ENCODE results near the gene CAMKK1.

Gene CAMKK1

DNA sequence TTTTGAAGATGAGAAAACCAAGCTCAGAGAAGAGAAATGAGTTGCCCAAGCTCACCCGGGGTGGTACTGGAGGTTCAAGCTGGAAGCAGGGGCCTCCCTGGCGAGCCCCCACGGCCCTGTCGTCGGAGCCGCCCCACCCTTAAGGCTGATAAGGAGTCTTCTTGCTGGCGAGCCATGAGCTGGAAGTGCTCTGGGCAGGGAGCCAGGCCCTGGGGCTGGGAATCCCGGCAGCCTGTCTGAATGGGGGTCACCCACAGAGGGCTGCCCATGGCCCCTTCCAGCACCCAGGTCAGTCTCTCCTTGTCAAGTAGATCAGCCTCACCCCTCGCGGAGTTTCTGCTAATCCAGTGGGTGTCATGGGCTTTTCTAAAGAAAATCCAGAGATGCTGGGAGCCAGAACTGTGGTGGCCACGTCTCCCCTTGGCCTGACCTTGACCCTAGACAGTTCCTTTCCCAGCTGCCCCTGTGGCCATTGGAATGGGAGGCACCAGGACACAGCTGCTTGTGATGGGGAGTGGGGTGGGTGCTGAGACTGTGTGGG, 24.6 kb upstream of the CAMKK1 start:
- no peak for DNase-seq

DNA sequence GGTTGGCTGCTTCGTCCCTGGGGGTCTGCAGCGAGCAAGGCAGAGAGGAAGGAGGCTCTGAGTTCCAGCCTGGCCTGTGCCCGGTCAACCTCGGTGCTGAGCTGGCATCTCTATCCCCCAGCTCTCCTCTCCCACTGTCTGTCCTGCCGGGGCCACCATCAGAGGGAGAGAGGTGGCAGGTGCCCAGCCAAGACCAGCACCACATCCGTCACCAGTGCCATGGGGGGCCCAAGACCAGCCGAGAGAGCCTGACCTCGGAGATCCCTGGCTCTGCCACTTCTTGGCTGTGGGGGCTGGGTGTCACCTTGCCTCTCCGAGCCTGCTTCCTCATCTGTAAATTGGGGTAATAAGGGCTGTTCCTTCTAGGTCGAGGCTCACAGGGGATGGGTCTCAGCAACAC, 24.0 kb upstream of the CAMKK1 start:
- DNase-seq, result no peak

DNA sequence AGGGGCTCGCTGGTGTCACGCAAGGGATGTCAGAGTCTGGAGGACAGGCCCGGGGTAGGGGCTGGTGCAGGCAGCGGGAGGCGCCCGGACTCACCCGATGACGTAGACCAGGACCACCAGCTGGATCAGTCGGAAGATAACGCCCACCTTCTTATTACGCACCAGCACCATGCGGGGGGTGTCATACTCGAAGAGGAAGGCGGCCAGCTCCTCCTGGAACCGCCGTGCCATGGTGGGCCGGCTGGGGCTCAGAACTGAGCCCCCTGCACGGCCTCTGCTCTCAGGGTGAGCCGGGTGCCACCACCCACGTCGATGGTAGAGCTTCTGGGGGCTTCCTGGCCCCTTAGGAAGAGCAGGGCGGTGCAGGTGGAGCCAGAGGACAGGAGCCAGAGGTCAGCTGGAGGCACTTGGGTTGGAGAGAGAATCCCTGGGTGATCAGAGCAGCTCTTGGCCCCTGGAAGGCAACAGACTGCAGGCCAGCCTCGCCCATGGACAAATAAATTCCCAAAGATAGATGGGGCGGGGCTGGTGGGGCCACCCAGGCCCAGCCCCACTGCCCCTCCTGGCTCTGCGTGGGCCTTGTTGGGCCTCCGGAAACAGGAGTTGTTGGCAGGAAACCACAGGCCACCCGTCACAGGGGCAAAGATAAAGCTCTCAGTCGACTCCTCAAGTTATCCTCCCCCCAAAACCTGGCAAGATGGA, 23.3 kb upstream of the CAMKK1 start, which contains the start of gene P2RX1:
Gene P2RX1 (minus strand): TSS at position 471 of the 702 bp plus-strand sequence. CDS start 240 bp downstream, at position 231.
- DNase-seq, result no peak

DNA sequence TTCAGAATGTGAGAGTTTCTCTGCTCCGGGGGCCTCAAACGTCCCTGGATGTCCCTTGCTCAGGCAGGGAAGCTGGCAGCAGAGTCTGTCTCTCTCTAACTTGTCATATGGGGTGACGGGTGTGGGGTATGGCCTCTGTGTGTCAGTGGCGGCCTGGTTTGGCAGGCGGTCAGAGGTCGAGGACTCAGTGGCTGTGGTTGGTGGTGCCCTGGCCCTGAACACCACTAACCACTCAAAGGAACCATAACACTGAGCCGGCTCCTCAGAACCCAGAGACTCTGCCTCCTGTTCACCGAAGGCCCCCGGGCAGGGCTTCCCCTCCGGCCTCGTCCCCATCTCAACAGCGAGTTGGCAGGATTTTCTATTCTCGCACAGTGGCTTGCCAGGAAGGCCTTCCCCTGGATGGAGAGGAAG, 22.7 kb upstream of the CAMKK1 start:
- DNase-seq, result no peak

DNA sequence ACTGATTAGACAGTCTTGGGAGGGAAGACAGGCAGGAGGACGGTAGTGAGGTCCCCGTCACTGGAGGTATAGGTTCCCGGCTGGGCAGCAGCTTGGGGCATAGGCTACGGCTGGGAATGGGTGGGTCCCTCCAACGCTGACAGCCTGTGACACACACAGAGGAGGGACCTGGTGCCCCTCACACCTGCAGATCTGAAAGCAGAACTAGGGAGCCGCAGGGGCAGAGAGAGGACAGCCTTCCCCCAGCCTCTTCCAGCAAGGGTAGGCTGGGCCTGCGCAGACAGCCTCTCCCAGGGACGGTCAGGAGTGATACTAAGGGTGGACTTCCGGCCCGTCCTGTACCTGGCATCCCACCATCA, 21.4 kb upstream of the CAMKK1 start:
- no peak for DNase-seq

DNA sequence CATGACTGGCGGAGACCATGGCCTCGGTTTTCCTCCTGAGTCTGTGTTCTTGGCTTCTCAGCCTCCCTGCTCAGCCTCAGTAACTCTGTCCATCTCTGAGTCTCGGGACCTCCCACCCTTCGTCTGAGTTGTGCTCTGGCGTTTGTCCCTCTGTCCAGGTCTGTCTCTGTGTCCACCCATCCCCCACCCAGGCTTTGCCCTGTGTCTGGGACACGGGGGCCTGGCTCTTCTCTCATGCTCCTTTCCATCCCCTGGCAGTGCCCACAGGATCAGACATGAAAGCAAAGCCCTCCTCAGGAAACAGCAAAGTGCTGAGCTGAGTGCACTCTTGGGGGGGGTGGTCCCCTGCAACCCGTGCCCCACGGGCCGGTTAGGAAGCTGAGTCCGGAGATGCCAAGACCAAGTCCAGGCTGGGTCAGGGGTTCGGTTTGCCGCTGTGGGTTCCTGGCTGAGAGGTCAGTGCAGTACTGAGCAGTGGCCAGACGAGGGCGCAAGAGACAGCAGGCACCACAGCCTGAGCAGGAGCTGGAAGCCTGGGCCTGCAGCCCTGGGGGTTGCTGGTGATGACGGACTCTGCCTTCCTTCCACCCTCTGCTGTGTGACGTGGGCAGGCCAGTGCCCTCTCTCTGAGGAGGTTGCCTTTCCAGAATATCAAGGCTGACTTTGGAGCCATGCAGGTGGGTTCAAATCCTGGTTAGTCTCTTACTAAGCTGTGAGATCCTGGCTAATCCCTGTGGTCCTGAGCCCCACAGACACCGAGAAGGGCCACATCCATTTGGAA, 20.9 kb upstream of the CAMKK1 start:
- peak; percentile 71 for DNase-seq

DNA sequence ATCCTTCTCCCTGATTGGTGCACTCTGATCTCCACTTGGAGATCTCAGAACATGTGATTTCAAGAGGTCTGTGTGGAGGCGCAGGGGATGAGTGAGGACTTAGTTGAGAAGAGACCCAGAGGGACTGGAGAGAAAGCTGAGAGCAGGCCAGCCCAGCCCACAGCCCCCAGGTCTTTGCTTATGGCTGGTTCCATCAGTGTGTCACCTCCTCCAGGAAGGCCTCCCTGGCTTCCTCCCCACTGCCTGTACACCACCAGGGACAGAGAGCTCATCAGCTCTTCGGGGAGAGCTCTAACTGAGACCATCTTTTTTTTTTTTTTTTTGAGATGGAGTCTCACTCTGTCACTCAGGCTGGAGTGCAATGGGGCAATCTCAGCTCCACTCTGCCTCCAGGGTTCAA, 20.0 kb upstream of the CAMKK1 start:
- DNase-seq, result no peak

DNA sequence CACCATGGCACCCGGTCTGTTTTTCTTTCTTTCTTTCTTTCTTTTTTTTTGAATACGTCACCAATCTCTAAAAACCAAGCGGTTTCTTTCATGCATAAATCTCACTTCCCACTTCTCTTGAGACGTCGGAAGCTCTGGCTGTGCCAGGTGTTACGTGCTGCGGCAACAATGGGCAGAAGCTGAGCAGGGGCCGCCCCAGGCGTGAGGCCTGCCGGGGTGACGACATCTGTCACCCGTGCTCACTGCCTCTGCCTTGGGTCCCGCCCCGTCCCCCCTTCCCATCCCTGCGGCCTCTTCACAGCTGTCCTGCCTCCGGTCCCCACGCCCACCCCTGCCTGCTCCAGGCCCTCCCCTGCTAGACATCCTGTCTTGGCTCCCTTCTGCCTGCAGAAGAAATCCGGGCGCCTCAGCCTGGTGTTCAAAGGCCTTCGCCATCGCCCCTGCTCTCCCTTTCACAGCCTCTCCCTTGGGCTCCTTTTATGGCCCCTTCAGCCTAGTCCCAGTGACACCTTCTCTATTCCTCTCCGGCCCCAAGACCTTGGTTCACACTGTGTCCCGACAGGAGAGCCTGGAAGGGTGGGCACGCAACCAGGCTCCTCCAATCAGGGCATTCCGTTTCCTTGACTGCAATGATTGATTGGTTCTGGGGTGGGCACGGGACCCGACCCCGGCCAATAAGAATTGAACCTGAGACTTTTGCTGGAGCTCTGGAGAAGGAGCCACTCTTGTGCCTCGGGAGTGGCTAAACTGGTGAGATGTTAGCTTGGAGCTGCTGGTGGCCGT, 18.6 kb upstream of the CAMKK1 start:
- peak; percentile 66 for DNase-seq

DNA sequence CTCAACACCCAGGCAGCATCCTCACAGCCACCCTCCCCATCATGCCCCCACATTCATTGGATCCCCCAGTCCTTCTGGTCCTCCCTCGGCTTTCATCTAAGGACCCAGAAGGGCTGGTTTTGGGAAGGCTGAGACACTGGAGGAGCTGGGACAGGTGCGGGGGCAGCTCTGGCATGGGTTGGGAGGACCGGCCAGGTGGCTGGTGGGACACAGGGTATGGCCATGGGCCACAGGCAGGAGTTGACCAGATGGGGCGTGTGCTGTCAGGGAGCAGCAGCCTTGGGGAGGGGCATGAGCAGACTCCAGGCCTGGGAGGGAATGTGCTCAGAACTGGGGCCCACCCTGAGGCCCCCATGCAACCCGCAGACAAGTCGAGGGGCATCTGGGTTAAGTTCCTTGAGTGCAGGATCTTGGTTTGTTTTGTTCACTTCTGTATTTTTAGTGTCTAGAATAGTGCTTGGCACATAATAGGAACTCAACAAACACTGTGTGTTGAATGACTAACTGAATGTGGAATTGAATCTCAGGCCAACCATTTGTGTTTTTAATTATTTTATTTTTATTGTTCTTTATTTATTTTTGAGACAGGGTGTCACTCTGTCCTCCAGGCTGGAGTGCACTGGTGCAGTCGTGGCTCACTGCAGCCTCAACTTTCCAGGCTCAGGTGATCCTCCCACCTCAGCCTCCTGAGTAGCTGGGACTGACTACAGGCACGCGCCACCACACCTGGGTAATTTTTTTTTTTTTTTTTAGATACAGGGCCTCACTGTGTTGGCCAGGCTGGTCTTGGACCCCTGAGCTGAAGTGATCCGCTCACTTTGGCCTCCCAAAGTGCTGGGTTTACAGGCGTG, 17.8 kb upstream of the CAMKK1 start:
- no peak for DNase-seq

DNA sequence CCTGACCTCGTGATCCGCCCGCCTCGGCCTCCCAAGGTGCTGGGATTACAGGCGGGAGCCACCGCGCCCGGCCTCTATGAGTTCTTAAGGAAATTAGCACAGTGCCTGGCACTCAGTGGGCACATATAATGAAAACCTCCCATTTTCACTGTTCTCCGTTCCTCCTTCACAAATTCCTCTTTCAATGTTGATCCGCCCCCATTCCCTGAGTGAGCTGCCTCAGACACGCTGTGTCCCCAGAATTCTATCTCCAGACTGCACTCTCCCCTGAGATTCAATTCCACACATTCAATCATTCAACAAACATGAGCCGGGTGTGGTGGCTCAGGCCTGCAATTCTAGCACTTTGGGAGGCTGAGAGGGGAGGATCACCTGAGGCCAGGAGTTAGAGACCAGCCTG, 16.4 kb upstream of the CAMKK1 start:
- DNase-seq, result no peak

DNA sequence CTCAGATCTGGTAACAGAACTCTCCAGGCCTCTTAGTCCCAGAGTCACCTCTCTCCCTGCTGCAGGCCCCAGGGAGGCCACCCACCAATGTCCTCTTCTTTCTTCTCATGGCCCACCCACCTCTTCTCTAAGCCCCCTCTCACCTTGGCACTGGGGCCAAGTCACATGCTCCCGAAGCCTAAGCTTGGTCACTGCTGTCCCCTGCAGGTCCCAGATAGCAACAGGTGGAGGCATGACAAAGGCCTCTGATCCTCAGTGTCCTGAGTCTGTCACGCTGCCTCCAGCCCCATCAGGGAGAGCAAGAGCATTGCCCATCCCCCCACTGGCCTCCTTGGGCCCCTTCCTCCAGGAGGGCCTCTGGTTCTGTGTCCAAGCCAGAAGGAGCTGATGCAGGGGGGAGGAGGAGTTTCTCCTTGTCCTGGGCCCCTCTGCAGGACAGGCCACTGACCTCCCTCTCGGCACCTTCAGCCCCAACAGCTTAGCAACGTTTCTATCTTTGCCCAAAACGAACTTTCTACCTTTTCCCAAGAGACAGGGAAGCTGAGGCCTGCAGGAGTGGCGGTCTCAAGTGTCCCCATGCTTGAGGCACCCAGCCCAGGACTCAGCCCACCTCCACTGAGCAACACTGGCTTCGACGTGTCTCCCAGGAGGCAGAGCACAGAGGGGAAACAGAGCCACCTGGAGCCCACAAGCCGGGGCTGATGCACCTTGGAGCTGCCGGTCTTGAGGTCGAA, 14.8 kb upstream of the CAMKK1 start:
- DNase-seq, result no peak

DNA sequence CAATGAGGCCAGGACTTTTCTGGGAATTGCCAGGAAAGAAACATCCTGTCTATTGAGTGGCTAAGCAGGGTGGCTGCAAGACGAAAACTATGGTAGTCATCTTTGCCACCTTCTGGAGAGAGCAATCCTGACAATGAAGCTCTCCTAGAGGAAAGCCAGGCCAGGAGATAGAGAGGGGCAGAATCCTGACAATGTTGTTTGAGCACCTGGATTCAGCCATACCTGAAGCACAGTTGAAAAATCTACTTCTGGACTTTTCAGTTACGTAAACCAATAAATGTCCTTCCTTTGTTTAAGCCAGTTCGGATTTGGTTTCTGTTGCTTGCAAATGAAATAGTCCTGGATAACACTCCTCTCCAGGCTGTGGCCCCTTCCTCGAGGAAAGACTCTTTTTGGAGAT, 14.0 kb upstream of the CAMKK1 start:
- no peak for DNase-seq

DNA sequence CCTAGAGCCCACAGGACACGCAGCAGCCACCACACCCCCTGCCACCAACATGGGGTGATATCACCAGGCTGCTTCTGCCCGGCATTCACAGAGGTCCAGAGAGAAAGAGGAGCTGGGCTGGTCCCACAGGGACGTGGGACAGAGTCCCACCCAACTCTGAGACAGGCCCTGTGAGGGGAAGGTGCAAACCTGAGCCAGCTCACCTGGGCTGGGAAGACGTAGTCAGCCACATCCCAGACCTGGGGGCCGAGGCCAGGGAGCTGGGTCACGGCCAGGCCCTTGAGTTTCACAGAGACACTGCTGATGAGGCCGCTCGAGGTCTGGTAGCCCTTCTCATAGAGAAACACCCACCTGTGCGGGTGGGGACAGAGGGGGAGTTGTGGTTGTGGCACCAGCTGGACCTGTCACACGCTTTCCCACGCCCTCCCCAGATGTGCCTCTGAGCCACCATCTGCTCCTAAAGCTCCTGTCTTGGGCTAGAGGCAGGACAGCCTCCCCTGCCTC, 12.2 kb upstream of the CAMKK1 start:
- DNase-seq, result no peak

DNA sequence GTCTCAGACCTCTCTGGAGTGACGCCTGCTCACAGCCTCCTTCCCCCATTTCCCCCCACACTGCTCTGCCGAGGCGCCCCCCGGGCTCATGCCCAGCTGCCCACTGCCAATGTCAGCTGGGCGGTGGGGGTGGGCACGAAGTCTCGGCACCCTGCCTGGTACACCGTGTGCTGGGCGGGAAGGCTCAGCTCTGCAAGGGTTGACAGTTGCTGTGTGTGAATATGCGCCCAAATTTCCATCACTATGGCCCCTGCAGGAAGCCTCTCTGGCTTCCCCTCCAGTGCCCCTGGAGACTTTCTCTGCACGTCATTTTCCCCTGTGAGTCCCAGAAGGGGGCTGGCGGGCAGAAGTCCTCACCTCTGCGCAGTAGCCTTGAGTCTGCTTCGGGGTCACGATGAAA, 11.6 kb upstream of the CAMKK1 start:
- no peak for DNase-seq

DNA sequence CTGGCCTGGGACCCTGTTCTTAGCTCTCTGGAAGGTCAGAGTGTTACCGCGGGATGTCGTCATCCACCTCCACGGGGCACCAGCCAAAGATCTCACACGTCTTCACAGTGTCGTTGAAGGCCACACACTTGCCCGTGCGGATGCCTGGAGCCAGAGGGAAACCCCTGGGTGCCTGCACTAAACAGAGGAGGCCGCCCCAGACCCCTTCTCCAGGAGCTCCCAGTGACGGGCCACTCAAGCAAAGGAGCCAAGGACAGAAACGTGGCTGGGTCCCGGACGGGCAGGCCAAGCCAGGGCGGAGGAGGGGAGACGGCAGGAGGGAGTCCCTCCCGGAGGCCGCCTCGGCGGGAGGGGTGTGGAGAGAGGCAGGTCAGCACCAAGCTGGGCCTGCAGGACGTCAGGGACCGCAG, 11.0 kb upstream of the CAMKK1 start:
- no peak for DNase-seq

DNA sequence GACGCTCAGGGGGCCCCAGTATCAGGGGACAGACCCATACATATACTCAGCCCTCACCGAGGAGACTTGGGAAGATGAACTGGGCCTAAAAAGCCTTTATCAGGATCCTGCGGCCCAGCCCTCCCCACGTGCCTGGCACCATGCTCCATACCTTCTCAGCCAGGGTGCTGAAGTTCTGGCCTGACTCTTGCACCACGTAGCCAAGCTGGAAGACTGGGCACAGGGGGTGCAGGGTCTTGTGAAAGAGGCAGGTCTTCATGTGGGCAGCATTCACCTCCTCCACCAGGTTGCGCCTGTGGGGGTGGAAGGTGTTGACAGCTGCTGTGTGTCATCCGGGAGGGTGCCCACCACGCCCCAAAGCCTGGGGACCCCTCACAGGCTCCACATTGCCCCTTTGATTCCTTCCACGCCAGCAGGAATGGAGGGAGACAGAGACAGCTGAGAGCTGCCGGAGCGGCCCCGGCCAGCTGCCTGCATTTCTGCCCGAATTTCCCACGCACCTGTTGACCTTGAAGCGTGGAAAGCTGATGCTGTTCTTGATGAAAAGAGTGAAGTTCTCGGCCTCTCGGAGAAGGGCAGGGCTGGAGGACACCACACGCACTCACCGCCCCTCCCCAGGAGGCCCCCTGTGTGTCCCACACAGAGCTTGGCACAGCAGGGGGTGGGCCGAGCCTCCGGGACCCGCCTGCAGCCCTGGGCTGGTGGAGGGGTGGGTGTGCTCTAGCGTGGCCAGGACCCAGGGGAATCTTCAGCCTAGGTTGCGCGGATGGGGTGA, 10.4 kb upstream of the CAMKK1 start:
- DNase-seq, result no peak

DNA sequence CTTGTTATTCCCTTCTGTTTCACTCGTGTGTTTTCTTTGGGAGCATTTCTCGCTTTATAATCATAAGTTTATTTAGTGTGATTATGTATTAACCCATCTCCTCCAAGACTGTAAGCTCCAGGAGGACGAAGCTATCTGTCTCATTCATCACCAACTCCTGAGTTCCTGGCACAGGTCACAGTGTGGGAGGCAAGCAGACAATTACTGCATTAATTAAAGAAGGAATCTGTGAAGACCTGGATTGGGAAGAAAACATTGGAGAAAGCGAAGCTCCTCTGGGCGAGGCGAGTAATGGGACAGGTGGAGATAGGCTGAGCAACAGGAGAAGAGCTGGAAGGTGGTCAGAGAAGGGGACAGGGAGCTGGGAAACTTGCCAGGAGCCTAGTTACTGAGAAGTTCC, 7.8 kb upstream of the CAMKK1 start:
- DNase-seq, result no peak

DNA sequence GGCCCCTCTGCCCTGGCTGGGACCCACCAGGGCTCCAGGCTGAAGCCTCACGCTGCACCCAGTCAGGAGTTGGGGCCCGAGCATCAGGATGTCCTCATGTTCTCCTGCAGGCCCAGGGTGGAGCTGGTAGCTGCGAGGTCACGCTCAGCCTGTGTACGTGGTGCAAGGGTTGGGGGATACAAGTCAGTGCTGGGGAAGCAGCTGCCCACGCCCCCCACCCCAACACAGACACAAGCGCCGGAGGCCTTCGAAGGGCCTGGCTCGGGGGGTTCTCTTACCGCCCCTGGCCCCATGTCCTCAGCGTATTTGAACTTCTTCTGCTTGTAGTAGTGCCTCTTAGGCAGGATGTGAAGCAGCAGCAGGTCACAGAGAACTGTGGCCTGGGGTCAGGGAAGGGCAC, 4.9 kb upstream of the CAMKK1 start:
- no peak for DNase-seq

DNA sequence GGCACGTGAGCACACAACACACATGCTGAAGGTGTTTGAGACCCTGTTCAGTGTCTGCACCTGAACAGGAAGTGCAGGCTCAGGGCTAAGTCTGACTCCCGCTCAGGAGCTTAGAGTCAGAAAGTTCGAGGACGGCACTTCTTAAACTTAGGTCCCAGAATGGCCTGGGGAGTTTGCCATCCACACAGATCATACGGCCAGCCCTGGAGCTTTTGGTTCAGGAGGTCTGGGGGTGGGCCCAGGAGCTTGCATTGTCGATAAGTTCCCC, 4.0 kb upstream of the CAMKK1 start:
- DNase-seq, result no peak

DNA sequence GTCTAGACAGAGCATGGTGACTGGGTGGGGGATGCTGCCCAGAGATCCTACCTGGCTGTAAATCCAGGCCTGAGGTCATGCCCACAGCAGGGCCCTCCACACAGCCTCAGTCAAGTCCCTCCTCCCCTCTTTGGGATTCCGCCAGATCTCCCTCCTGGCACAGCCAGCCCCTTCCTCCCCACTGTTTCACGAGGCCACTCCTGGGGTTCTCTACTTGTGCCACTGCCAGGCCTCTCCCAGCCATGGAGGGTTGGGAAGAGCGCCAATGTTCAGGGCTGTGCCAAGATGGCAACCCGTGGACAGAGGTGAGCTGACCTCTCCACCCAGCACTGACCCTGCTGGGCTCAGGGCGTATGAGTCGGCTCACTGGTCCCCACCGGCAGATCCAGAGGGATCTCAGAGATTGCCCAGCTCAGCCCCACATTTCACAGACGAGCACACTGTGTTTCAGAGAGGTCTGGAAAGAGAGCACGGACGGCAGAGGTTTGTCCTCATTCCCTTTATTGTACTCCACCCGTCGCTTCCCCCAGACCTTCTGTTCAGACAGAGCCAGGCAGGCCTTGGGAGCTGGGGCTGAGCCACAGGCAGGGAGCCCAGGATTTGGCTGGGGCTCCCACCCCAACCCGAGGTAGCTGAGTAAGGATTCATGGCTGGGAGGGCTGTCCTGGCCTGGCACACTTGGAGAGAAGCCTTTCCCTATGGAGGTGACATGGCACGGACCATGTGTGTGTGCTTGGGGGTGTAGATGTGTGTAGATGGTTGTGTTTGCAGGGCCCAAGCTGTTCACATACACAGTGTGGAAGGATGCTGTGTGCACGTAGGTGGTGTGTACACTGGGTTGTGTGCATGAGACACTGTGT, 3.5 kb upstream of the CAMKK1 start:
- DNase-seq, result no peak
